IMR-90 (cell line): ENCODE measurements around the gene LONP1. TPM values are rescaled to one million over a fixed set of nuclear protein-coding genes. Genes with fewer than 3 reads are reported as not detected.
"Not testable (repeated sequence)": the region's sequence is repeated elsewhere in the genome, so short reads cannot be mapped to it uniquely, and the experiment has no call there.

Experiments used
- ATAC-seq: fragments of 200-7000 bp; cut with Tn5 transposase; 2 replicates; pipeline ENCODE4 v1.9.1; 2020; ENCODE audit warnings: low read depth, mild to moderate bottlenecking, moderate library complexity
- BruUV-seq: library from RNA; stranded (reverse); fragments of 400-500 nt; replicated peaks from 2 replicates; lab custom pipeline; 2021; lab: Mats Ljungman, UMichigan
- CTCF ChIA-PET: fragments of 300-600 bp; formaldehyde crosslinking; extraction: SDS; loops from one replicate; lab custom pipeline; 2021; ENCODE audit warnings: antibody characterized with exemption; lab: Yijun Ruan, JAX
- POLR2A ChIA-PET: fragments of 300-600 bp; sonication (Branson Sonifier 250); formaldehyde crosslinking; loops from one replicate; lab custom pipeline; 2022; ENCODE audit warnings: antibody characterized with exemption; ENCODE audit not compliant: unreplicated experiment; lab: Charles Lee
- DNase-seq: peaks from one replicate; pipeline ENCODE4 v3.0.0; 2013
- H2AFZ ChIP-seq: replicated peaks from 2 replicates; pipeline ENCODE3; 2013; ENCODE audit warnings: low read length, mild to moderate bottlenecking; ENCODE audit not compliant: poor library complexity
- H2AK5ac ChIP-seq: 2 replicates; pipeline ENCODE4 v1.6.1; 2013; ENCODE audit warnings: low read depth, low read length, inconsistent platforms
- H2AK9ac ChIP-seq: replicated peaks from 2 replicates; pipeline ENCODE3; 2013; ENCODE audit warnings: mild to moderate bottlenecking, low read depth, low read length, moderate library complexity; ENCODE audit not compliant: poor library complexity
- H2BK120ac ChIP-seq: 2 replicates; pipeline ENCODE4 v1.6.1; 2013; ENCODE audit warnings: low read depth, low read length, inconsistent platforms
- H2BK15ac ChIP-seq: 3 replicates; pipeline ENCODE4 v1.6.1; 2013; ENCODE audit warnings: low read depth, low read length, inconsistent platforms
- H2BK20ac ChIP-seq: 2 replicates; pipeline ENCODE4 v1.6.1; 2013; ENCODE audit warnings: low read depth, mild to moderate bottlenecking, inconsistent platforms, low read length, moderate library complexity
- H2BK5ac ChIP-seq: 2 replicates; pipeline ENCODE4 v1.6.1; 2013; ENCODE audit warnings: mild to moderate bottlenecking, low read depth, low read length, inconsistent platforms; ENCODE audit not compliant: poor library complexity, severe bottlenecking
- H3K14ac ChIP-seq: replicated peaks from 2 replicates; pipeline ENCODE4 v1.6.1; 2013; ENCODE audit warnings: low read depth, low read length, inconsistent platforms
- H3K18ac ChIP-seq: 2 replicates; pipeline ENCODE4 v1.6.1; 2013; ENCODE audit warnings: low read depth, low read length, control low read depth
- H3K23ac ChIP-seq: 2 replicates; pipeline ENCODE4 v1.6.1; 2013; ENCODE audit warnings: low read depth, low read length, inconsistent platforms
- H3K27ac ChIP-seq: 2 replicates; pipeline ENCODE4 v1.5.1; 2013; ENCODE audit warnings: mild to moderate bottlenecking, control low read depth, low read length; ENCODE audit not compliant: insufficient read depth
- H3K27me3 ChIP-seq: 2 replicates; pipeline ENCODE4 v1.6.1; 2013; ENCODE audit warnings: low read length; ENCODE audit not compliant: control insufficient read depth, insufficient read depth
- H3K36me3 ChIP-seq: 2 replicates; pipeline ENCODE4 v1.6.1; 2013; ENCODE audit warnings: low read length, mixed read lengths; ENCODE audit not compliant: control insufficient read depth, insufficient read depth
- H3K4ac ChIP-seq: 2 replicates; pipeline ENCODE4 v1.6.1; 2013; ENCODE audit warnings: low read depth, low read length, inconsistent platforms
- H3K4me1 ChIP-seq: 2 replicates; pipeline ENCODE4 v1.6.1; 2013; ENCODE audit warnings: low read length, mixed read lengths; ENCODE audit not compliant: control insufficient read depth, insufficient read depth
- H3K4me2 ChIP-seq: 2 replicates; pipeline ENCODE4 v1.6.1; 2013; ENCODE audit warnings: low read depth, mild to moderate bottlenecking, control low read depth, low read length, moderate library complexity
- H3K4me3 ChIP-seq: 2 replicates; pipeline ENCODE4 v1.5.1; 2013; ENCODE audit warnings: low read depth, mild to moderate bottlenecking, control low read depth, low read length, moderate library complexity; ENCODE audit not compliant: insufficient read depth
- H3K56ac ChIP-seq: 2 replicates; pipeline ENCODE4 v1.6.1; 2013; ENCODE audit warnings: low read length, inconsistent platforms; ENCODE audit not compliant: insufficient read depth; ENCODE audit errors: extremely low read depth
- H3K79me1 ChIP-seq, 2 experiments: 2 replicates each; pipeline ENCODE4 v1.6.1; 2013; ENCODE audit warnings: low read length in 2 of 2, inconsistent platforms in 1 of 2, low read depth in 1 of 2
- H3K9ac ChIP-seq: 2 replicates; pipeline ENCODE4 v1.6.1; 2013; ENCODE audit warnings: low read depth, low read length, control low read depth
- H3K9me1 ChIP-seq: 2 replicates; pipeline ENCODE4 v1.6.1; 2013; ENCODE audit warnings: low read length, inconsistent platforms; ENCODE audit not compliant: insufficient read depth
- H3K9me3 ChIP-seq: 2 replicates; pipeline ENCODE4 v1.6.1; 2013; ENCODE audit warnings: low read length; ENCODE audit not compliant: control insufficient read depth, insufficient read depth
- H4K20me1 ChIP-seq: 2 replicates; pipeline ENCODE4 v1.6.1; 2013; ENCODE audit warnings: low read length, inconsistent platforms; ENCODE audit not compliant: insufficient read depth
- H4K5ac ChIP-seq: 2 replicates; pipeline ENCODE4 v1.6.1; 2013; ENCODE audit warnings: mild to moderate bottlenecking, low read depth, low read length, control low read depth
- H4K8ac ChIP-seq, 2 experiments: 2 replicates each; pipeline ENCODE4 v1.6.1; 2013; ENCODE audit warnings: low read depth in 2 of 2, low read length in 2 of 2, control low read depth in 1 of 2, inconsistent platforms in 1 of 2
- H4K91ac ChIP-seq: 2 replicates; pipeline ENCODE4 v1.6.1; 2013; ENCODE audit warnings: low read depth, low read length, inconsistent platforms; ENCODE audit not compliant: insufficient read depth
- WGBS, 2 experiments: methylation state at CpG; one replicate each; pipeline versions ENCODE4 v1.1.5 to v1.1.7; 2013; ENCODE audit warnings: missing lambda C conversion rate in 2 of 2; ENCODE audit not compliant: insufficient read length in 1 of 2; ENCODE audit errors: extremely low coverage in 2 of 2; 5-methylcytosine and 5-hydroxymethylcytosine counted together
- dilution Hi-C: fragments of 300-500 bp; cut with HindIII; formaldehyde crosslinking; loops from one replicate; pipeline ENCODE4 v1.14.3; 2018; ENCODE audit warnings: low sequenced_read_pairs; ENCODE audit not compliant: unreplicated experiment
- in situ Hi-C: fragments of 300-500 bp; cut with MboI; formaldehyde crosslinking; loops from 3 replicates; pipeline ENCODE4 v1.14.3; 2019; ENCODE audit warnings: low sequenced_read_pairs, inconsistent platforms, mixed read lengths
- intact Hi-C: fragments of 100-400 bp; cut with micrococcal nuclease; formaldehyde crosslinking; loops from 2 replicates; pipeline ENCODE4 v1.10.0; 2022
- polyA plus RNA-seq, 3 experiments: library from polyadenylated mRNA; depleted of rRNA; stranded (reverse); fragments of >200 nt; gene quantifications; 2 replicates each; pipeline ENCODE4 v1.2.3, GENCODE V29; 2012; ENCODE audit warnings: low replicate concordance in 1 of 3
- total RNA-seq: library from RNA; depleted of rRNA; stranded (reverse); fragments of >200 nt; gene quantifications from 2 replicates; pipeline ENCODE4 v1.2.3, GENCODE V29; 2012

The LONP1 gene
- total and polyA plus RNA-seq, 2 of the 4 experiments (the other 2 are of a cell fraction) = 64.2 to 93.2 TPM

- dilution Hi-C loops, H3K9me3 ChIP-seq, H2BK120ac ChIP-seq, H3K4ac ChIP-seq, H4K8ac ChIP-seq, H3K9ac ChIP-seq, ATAC-seq, DNase-seq, H4K5ac ChIP-seq, CTCF ChIA-PET, H3K56ac ChIP-seq, H2AK9ac ChIP-seq, H3K27ac ChIP-seq, H2BK20ac ChIP-seq, H3K4me3 ChIP-seq, H3K23ac ChIP-seq, H3K4me1 ChIP-seq, H2AFZ ChIP-seq, H3K27me3 ChIP-seq, H3K4me2 ChIP-seq, H2AK5ac ChIP-seq, H3K14ac ChIP-seq, POLR2A ChIA-PET, H3K18ac ChIP-seq, H4K91ac ChIP-seq, H2BK15ac ChIP-seq, H2BK5ac ChIP-seq, intact Hi-C loops, in situ Hi-C loops, BruUV-seq, H3K9me1 ChIP-seq: not testable (repeated sequence)
- Histone ChIP-seq H4K20me1 (peaks cover 33% of the 10 kb centered on the region), H3K79me1 (peaks cover 0 to 26% of the 10 kb centered on the region in 2 experiments; a peak in 1 of 4 replicates), H3K36me3 (peaks cover 22% of the 10 kb centered on the region)
- no CpG with 5 or more reads among the region's 13 CpGs for WGBS, 2 experiments
Observed at GRCh38 chr19:5688262-5688881, 31.6 kb downstream of the LONP1 start.
